HFFc6 (cell line): ENCODE data around the gene MEGF8. TPM values are rescaled to one million over a fixed set of nuclear protein-coding genes. Genes with fewer than 3 reads are reported as not detected.
A peak's percentile ranks its signal among the peaks of the same experiment; 100 is the strongest.

Experiments
- DNase-seq: peaks from one replicate; pipeline ENCODE4 v3.0.0-alpha.2; 2018
- H3K27ac Mint-ChIP-seq: 2 replicates; pipeline ENCODE4 v1.8.0; 2020; ENCODE audit warnings: mild to moderate bottlenecking, mixed read lengths
- H3K27me3 Mint-ChIP-seq: 2 replicates; pipeline ENCODE4 v1.8.0; 2021; ENCODE audit warnings: mild to moderate bottlenecking, moderate library complexity, mixed read lengths; ENCODE audit not compliant: insufficient read depth
- H3K36me3 Mint-ChIP-seq: 2 replicates; pipeline ENCODE4 v1.8.0; 2021; ENCODE audit warnings: low read depth, mixed read lengths
- H3K4me1 Mint-ChIP-seq: 2 replicates; pipeline ENCODE4 v1.8.0; 2020; ENCODE audit warnings: low read depth, mixed read lengths
- H3K4me3 Mint-ChIP-seq: 2 replicates; pipeline ENCODE4 v1.8.0; 2020; ENCODE audit warnings: mild to moderate bottlenecking, moderate library complexity, mixed read lengths
- H3K9me3 Mint-ChIP-seq: 2 replicates; pipeline ENCODE4 v1.8.0; 2020; ENCODE audit warnings: mild to moderate bottlenecking, mixed read lengths
- long read RNA-seq: library from polyadenylated mRNA; unstranded; transcript quantifications from one replicate; pipeline ENCODE4 v2.0.0, GENCODE V29; 2019
- total RNA-seq, 6 experiments: library from RNA; stranded (reverse); fragmentation: NEBNext Ultra II Directional; extraction: Animal tissue kit (Norgen Biotek cat#: 25700); gene quantifications; 2 replicates in 1 of 6; 3 replicates in 5 of 6; pipeline ENCODE4 v1.2.3, GENCODE V29; 2021
- TF ChIP-seq, protein P1 (sequence below): fragments of 200-600 bp; sonication (generic); IDR thresholded peaks from 2 replicates; pipeline ENCODE4 v1.5.0; 2021; ENCODE audit warnings: antibody characterized with exemption, mild to moderate bottlenecking

Gene MEGF8
- total RNA-seq = 10 to 100 TPM; 17.7 to 23.6 (median 18.8) TPM
- long read RNA-seq, partial matches to known transcripts = 1 of 8 reads
- long read RNA-seq, other reads (novel, unspliced or antisense) = 7 of 8 reads

- H3K9me3 Mint-ChIP-seq = no peaks in the 10 kb centered on the region
- no peaks in the 10 kb centered on the region for H3K36me3 Mint-ChIP-seq
- peak within 1 kb of the TSS; percentile 88 for H3K4me3 Mint-ChIP-seq
- peaks cover 23% of the 10 kb centered on the region for H3K27me3 Mint-ChIP-seq
- DNase-seq = peak; percentile 98
- H3K27ac Mint-ChIP-seq = peak within 1 kb of the TSS; percentile 65
- TF ChIP-seq, protein P1, sequence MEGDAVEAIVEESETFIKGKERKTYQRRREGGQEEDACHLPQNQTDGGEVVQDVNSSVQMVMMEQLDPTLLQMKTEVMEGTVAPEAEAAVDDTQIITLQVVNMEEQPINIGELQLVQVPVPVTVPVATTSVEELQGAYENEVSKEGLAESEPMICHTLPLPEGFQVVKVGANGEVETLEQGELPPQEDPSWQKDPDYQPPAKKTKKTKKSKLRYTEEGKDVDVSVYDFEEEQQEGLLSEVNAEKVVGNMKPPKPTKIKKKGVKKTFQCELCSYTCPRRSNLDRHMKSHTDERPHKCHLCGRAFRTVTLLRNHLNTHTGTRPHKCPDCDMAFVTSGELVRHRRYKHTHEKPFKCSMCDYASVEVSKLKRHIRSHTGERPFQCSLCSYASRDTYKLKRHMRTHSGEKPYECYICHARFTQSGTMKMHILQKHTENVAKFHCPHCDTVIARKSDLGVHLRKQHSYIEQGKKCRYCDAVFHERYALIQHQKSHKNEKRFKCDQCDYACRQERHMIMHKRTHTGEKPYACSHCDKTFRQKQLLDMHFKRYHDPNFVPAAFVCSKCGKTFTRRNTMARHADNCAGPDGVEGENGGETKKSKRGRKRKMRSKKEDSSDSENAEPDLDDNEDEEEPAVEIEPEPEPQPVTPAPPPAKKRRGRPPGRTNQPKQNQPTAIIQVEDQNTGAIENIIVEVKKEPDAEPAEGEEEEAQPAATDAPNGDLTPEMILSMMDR = peak; percentile 88; the same call in 1 of the 2 replicates
- H3K4me1 Mint-ChIP-seq = peaks cover 36% of the 10 kb centered on the region
Observed at GRCh38 chr19:42325308-42325895, at the start of gene MEGF8. Gene MEGF8 (plus strand): TSS chr19:42325635. CDS start chr19:42326244, 609 bp downstream.

GRCh38 chr19:42276284-42276683 is 49.2 kb upstream of the MEGF8 start:
- H3K27me3 Mint-ChIP-seq = peaks cover 8% of the 10 kb centered on the region
- no peak for DNase-seq
- peak overlapping the region; percentile 47 for H3K27ac Mint-ChIP-seq
- peaks cover 55% of the 10 kb centered on the region for H3K4me1 Mint-ChIP-seq
- peaks cover 23% of the 10 kb centered on the region for H3K36me3 Mint-ChIP-seq
- H3K9me3 Mint-ChIP-seq = no peaks in the 10 kb centered on the region
- peak overlapping the region; percentile 0; the same call in 1 of the 2 replicates for H3K4me3 Mint-ChIP-seq
- TF ChIP-seq, protein P1 = no peak

GRCh38 chr19:42276821-42277220 is 48.6 kb upstream of the MEGF8 start:
- Mint-ChIP-seq H3K27ac (peak overlapping the region; percentile 47), H3K9me3 (no peaks in the 10 kb centered on the region), H3K4me3 (no peak overlapping the region), H3K4me1 (peaks cover 52% of the 10 kb centered on the region), H3K36me3 (peaks cover 20% of the 10 kb centered on the region), H3K27me3 (peaks cover 9% of the 10 kb centered on the region)
- TF ChIP-seq, protein P1 = no peak
- DNase-seq = peak; percentile 73

- Mint-ChIP-seq H3K9me3 (no peaks in the 10 kb centered on the region), H3K27ac (peak overlapping the region; percentile 94), H3K27me3 (peaks cover 9% of the 10 kb centered on the region), H3K4me3 (peak overlapping the region; percentile 93), H3K36me3 (peaks cover 20% of the 10 kb centered on the region), H3K4me1 (peaks cover 52% of the 10 kb centered on the region)
- DNase-seq = peak; percentile 59
- TF ChIP-seq, protein P1 = peak; percentile 21; the same call in 1 of the 2 replicates
Observed at GRCh38 chr19:42277821-42278451, 47.5 kb upstream of the MEGF8 start.

- peak overlapping the region; percentile 93 for H3K4me3 Mint-ChIP-seq
- peaks cover 52% of the 10 kb centered on the region for H3K4me1 Mint-ChIP-seq
- H3K27ac Mint-ChIP-seq = peak overlapping the region; percentile 94
- no peak for DNase-seq
- H3K36me3 Mint-ChIP-seq = peaks cover 20% of the 10 kb centered on the region
- no peaks in the 10 kb centered on the region for H3K9me3 Mint-ChIP-seq
- peaks cover 9% of the 10 kb centered on the region for H3K27me3 Mint-ChIP-seq
- TF ChIP-seq, protein P1 = no peak
Observed at GRCh38 chr19:42278452-42279154, 46.8 kb upstream of the MEGF8 start.
